PFSK-1 (cell line): ENCODE results near the gene VPS4B.

Experiments
- FOXP2 ChIP-seq: optimal IDR thresholded peaks from 2 replicates; pipeline ENCODE3; 2011; ENCODE audit warnings: borderline replicate concordance, control low read depth, inconsistent platforms; ENCODE audit not compliant: insufficient read depth; ENCODE audit errors: extremely low read length, extremely low read depth
- POLR2AphosphoS5 ChIP-seq: IDR thresholded peaks from 2 replicates; pipeline ENCODE4 v1.6.1; 2012; ENCODE audit warnings: low read depth, mild to moderate bottlenecking, control low read depth, low read length, moderate library complexity
- SIN3A ChIP-seq: IDR thresholded peaks from 2 replicates; pipeline ENCODE4 v1.6.1; 2012; ENCODE audit warnings: mild to moderate bottlenecking, low read length, moderate library complexity, borderline replicate concordance; ENCODE audit not compliant: insufficient read depth
- TAF1 ChIP-seq: IDR thresholded peaks from 2 replicates; pipeline ENCODE4 v1.6.1; 2012; ENCODE audit warnings: low read length, control low read depth, borderline replicate concordance; ENCODE audit not compliant: insufficient read depth
- TF ChIP-seq, protein P1 (sequence below), 2 experiments: IDR thresholded peaks; 2 replicates each; pipeline versions ENCODE4 v1.6.1 to v1.8.0; 2011 to 2012; ENCODE audit warnings: low read depth in 2 of 2, low read length in 2 of 2, control low read depth in 1 of 2, inconsistent platforms in 1 of 2, mild to moderate bottlenecking in 1 of 2, moderate library complexity in 1 of 2; ENCODE audit not compliant: insufficient read depth in 1 of 2

DNA sequence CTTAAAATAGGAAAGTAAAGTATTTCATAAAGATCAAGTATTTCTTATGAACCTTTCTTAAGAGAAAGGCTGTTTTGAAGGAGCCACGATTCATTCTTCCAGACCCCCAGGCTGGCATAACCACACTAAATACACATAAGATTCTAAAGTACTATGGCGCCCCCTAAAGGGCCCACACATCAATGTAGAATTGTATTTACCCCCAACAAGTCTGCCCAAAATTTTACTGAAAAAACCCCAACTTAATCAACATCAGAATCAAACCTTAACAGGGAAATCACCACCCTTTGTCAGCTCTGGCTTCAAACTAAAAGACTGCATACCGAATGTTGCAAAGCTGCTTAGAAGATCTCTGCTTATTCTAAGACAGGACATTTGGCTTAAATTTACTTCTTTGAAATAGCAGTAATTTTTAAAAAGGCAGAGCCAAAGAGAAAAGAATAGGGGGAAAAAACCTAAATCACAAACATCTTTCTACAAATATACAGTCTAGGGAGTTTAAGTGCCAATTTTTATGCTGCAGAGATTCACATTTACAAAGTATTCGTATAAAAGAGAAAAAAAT lies 82.3 kb downstream of the VPS4B start:
- TF ChIP-seq POLR2AphosphoS5: no peak
- TF ChIP-seq SIN3A: no peak
- no peak for TF ChIP-seq FOXP2
- no peak for TF ChIP-seq TAF1
- TF ChIP-seq, protein P1, sequence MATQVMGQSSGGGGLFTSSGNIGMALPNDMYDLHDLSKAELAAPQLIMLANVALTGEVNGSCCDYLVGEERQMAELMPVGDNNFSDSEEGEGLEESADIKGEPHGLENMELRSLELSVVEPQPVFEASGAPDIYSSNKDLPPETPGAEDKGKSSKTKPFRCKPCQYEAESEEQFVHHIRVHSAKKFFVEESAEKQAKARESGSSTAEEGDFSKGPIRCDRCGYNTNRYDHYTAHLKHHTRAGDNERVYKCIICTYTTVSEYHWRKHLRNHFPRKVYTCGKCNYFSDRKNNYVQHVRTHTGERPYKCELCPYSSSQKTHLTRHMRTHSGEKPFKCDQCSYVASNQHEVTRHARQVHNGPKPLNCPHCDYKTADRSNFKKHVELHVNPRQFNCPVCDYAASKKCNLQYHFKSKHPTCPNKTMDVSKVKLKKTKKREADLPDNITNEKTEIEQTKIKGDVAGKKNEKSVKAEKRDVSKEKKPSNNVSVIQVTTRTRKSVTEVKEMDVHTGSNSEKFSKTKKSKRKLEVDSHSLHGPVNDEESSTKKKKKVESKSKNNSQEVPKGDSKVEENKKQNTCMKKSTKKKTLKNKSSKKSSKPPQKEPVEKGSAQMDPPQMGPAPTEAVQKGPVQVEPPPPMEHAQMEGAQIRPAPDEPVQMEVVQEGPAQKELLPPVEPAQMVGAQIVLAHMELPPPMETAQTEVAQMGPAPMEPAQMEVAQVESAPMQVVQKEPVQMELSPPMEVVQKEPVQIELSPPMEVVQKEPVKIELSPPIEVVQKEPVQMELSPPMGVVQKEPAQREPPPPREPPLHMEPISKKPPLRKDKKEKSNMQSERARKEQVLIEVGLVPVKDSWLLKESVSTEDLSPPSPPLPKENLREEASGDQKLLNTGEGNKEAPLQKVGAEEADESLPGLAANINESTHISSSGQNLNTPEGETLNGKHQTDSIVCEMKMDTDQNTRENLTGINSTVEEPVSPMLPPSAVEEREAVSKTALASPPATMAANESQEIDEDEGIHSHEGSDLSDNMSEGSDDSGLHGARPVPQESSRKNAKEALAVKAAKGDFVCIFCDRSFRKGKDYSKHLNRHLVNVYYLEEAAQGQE (IDR thresholded peaks at IDR 0.05; ENCODE audit: insufficient read depth in 1 of 2, low read depth in 2 of 2, low read length in 2 of 2): no peak
